Measurements from ENCODE around the gene MECP2. TPM values are rescaled to one million over a fixed set of nuclear protein-coding genes. Genes with fewer than 3 reads are reported as not detected.

MECP2 gene
- total and polyA plus RNA-seq, 2 donors (not counting 1 experiment from before 2014, with no cell fraction given): 20.0 to 122 TPM

DNA sequence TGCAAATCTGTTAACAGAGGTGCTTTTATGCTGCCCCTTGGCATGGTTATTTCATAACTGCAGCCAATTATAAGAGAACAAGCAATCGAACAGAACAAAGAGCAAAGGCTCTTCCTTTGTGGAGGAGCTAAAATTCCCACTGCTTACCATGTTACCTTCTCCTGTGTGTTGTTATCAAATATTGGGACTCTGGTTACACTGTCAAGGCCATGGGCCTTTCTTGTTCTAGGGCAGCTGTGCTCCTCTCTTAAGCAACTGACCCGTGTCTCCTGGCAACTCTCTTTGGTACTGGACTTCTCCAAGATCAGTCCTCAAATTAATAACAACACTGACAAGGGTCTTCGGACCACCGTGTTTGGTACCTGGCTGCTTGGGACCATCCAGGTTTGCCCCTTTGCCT lies 34.4 kb upstream of the MECP2 start:
- no peak overlapping the region for H3K4me3 ChIP-seq (ENCODE audit: control extremely low read depth in 1 of 5, extremely low read depth in 1 of 5, insufficient read depth in 1 of 5, low read depth in 2 of 5, low read length in 4 of 5)
- Mint-ChIP-seq H3K27ac (no peak overlapping the region), H3K27me3 (no peaks in the 10 kb centered on the region), H3K9me3 (ENCODE audit: insufficient read depth) (no peaks in the 10 kb centered on the region), H3K4me1 (peaks cover 13% of the 10 kb centered on the region), H3K4me3 (no peak overlapping the region)
- H3K27ac ChIP-seq (ENCODE audit: low read length in 2 of 2): no peak overlapping the region
- TF ChIP-seq CTCF (IDR thresholded peaks at IDR 0.05) (no peak), EZH2 (IDR thresholded peaks at IDR 0.05; ENCODE audit: borderline replicate concordance, insufficient read depth, low read depth, low read length, poor library complexity, severe bottlenecking) (no peak)
- H3K4me2 ChIP-seq (replicated peaks; ENCODE audit: low read depth, low read length, poor library complexity, severe bottlenecking): no peak overlapping the region
- no peak for DNase-seq
- POLR2A ChIA-PET: no interaction called here
- no peaks in the 10 kb centered on the region for H3K9me3 ChIP-seq (ENCODE audit: control extremely low read depth in 1 of 3, control insufficient read depth in 2 of 3, insufficient read depth in 1 of 3, low read length in 2 of 3)
- peaks cover 10 to 16% of the 10 kb centered on the region in 2 donors for H3K4me1 ChIP-seq (ENCODE audit: control insufficient read depth in 2 of 2, insufficient read depth in 2 of 2, low read length in 2 of 2)
- no peaks in the 10 kb centered on the region for H3K79me2 ChIP-seq (ENCODE audit: control insufficient read depth, insufficient read depth, low read length)
- no peaks in the 10 kb centered on the region for H3K27me3 ChIP-seq (replicated peaks in 1 of 4; ENCODE audit: control extremely low read depth in 1 of 4, control insufficient read depth in 3 of 4, insufficient read depth in 4 of 4, low read length in 3 of 4)
- ATAC-seq (ENCODE audit: low read depth): no peak
- H2AFZ ChIP-seq (ENCODE audit: insufficient read depth, low read depth, low read length, poor library complexity, severe bottlenecking): no peak overlapping the region
- 86% methylated on average over 1 of the region's 4 CpGs for whole genome bisulfite sequencing (ENCODE audit: insufficient coverage)
- CTCF ChIA-PET: no interaction called here
- H4K20me1 ChIP-seq (ENCODE audit: control insufficient read depth, insufficient read depth, low read length, poor library complexity, severe bottlenecking): no peaks in the 10 kb centered on the region
- no peak overlapping the region for H3K9ac ChIP-seq (ENCODE audit: low read length)
- no peaks in the 10 kb centered on the region for H3K36me3 ChIP-seq (replicated peaks in 1 of 2; ENCODE audit: control extremely low read depth in 1 of 2, control insufficient read depth in 1 of 2, extremely low read depth in 1 of 2, insufficient read depth in 2 of 2, low read length in 1 of 2)
- intact Hi-C loops (cut with micrococcal nuclease): no loop called here

GRCh38 chrX:154126101-154126500 lies 28.6 kb upstream of the MECP2 start:
- intact Hi-C loops (cut with micrococcal nuclease): no loop called here
- Mint-ChIP-seq H3K27me3 (no peaks in the 10 kb centered on the region), H3K27ac (no peak overlapping the region), H3K4me1 (peaks cover 10% of the 10 kb centered on the region), H3K9me3 (ENCODE audit: insufficient read depth) (no peaks in the 10 kb centered on the region), H3K4me3 (no peak overlapping the region)
- Histone ChIP-seq H3K9me3 (ENCODE audit: control extremely low read depth in 1 of 3, control insufficient read depth in 2 of 3, insufficient read depth in 1 of 3, low read length in 2 of 3) (no peaks in the 10 kb centered on the region), H3K27ac (ENCODE audit: low read length in 2 of 2) (no peak overlapping the region), H3K27me3 (replicated peaks in 1 of 4; ENCODE audit: control extremely low read depth in 1 of 4, control insufficient read depth in 3 of 4, insufficient read depth in 4 of 4, low read length in 3 of 4) (no peaks in the 10 kb centered on the region), H3K4me2 (replicated peaks; ENCODE audit: low read depth, low read length, poor library complexity, severe bottlenecking) (no peak overlapping the region), H2AFZ (ENCODE audit: insufficient read depth, low read depth, low read length, poor library complexity, severe bottlenecking) (no peak overlapping the region), H4K20me1 (ENCODE audit: control insufficient read depth, insufficient read depth, low read length, poor library complexity, severe bottlenecking) (no peaks in the 10 kb centered on the region), H3K4me3 (ENCODE audit: control extremely low read depth in 1 of 5, extremely low read depth in 1 of 5, insufficient read depth in 1 of 5, low read depth in 2 of 5, low read length in 4 of 5) (no peak overlapping the region), H3K9ac (ENCODE audit: low read length) (no peak overlapping the region), H3K79me2 (ENCODE audit: control insufficient read depth, insufficient read depth, low read length) (no peaks in the 10 kb centered on the region), H3K36me3 (replicated peaks in 1 of 2; ENCODE audit: control extremely low read depth in 1 of 2, control insufficient read depth in 1 of 2, extremely low read depth in 1 of 2, insufficient read depth in 2 of 2, low read length in 1 of 2) (no peaks in the 10 kb centered on the region), H3K4me1 (ENCODE audit: control insufficient read depth in 2 of 2, insufficient read depth in 2 of 2, low read length in 2 of 2) (peaks cover 3 to 23% of the 10 kb centered on the region in 2 donors)
- 100% methylated on average over 5 of the region's 11 CpGs for WGBS (ENCODE audit: insufficient coverage)
- TF ChIP-seq EZH2 (IDR thresholded peaks at IDR 0.05; ENCODE audit: borderline replicate concordance, insufficient read depth, low read depth, low read length, poor library complexity, severe bottlenecking) (no peak), CTCF (IDR thresholded peaks at IDR 0.05) (no peak)
- POLR2A ChIA-PET: no interaction called here
- ATAC-seq (ENCODE audit: low read depth): no peak
- no peak for DNase-seq
- CTCF ChIA-PET: interaction anchor here (1.0 kb wide), 1 partner anchor 208 kb away, joined by 3 read pairs; no protein-coding TSS in a partner anchor

Measured in B cell (primary cell).